Uterus (tissue), 4 donors: ENCODE measurements around the gene ZNF728. TPM values are rescaled to one million over a fixed set of nuclear protein-coding genes. Genes with fewer than 3 reads are reported as not detected.
"Not testable (repeated sequence)": the region's sequence is repeated elsewhere in the genome, so short reads cannot be mapped to it uniquely, and the experiment has no call there.

Experiments
- DNase-seq, 2 donors: peaks; one replicate each; pipeline ENCODE4 v3.0.0-alpha.2; 2019 to 2020
- H3K27ac ChIP-seq, 2 donors: fragments of 200-600 bp; sonication (generic); 1 replicate in 1 of 2; 2 replicates in 1 of 2; pipeline ENCODE4 v1.5.1; 2016 to 2018
- H3K27me3 ChIP-seq, 2 donors: fragments of 200-600 bp; sonication (generic); one replicate each; pipeline ENCODE4 v1.5.1; 2018 to 2019; ENCODE audit warnings: control low read depth in 1 of 2
- H3K36me3 ChIP-seq, 2 donors: fragments of 200-600 bp; sonication (generic); one replicate each; pipeline ENCODE4 v1.5.1; 2019; ENCODE audit warnings: control low read depth in 1 of 2
- H3K4me1 ChIP-seq, 2 donors: fragments of 200-600 bp; sonication (generic); one replicate each; pipeline ENCODE4 v1.5.1; 2018 to 2019; ENCODE audit warnings: control low read depth in 1 of 2
- H3K4me3 ChIP-seq, 2 donors: fragments of 200-600 bp; sonication (generic); 1 replicate in 1 of 2; 2 replicates in 1 of 2; pipeline ENCODE4 v1.5.1; 2018 to 2019; ENCODE audit warnings: mild to moderate bottlenecking in 1 of 2
- H3K9me3 ChIP-seq, 2 donors: fragments of 200-600 bp; sonication (generic); one replicate each; pipeline ENCODE4 v1.5.1; 2019; ENCODE audit warnings: control low read depth in 1 of 2
- POLR2A ChIP-seq, 2 donors: fragments of 450-650 bp; IDR thresholded peaks; one replicate each; pipeline ENCODE4 v1.6.1; 2016; ENCODE audit warnings: antibody characterized with exemption in 2 of 2, mild to moderate bottlenecking in 1 of 2, moderate library complexity in 1 of 2
- intact Hi-C: fragments of 100-400 bp; cut with DNase I; formaldehyde crosslinking; loops from one replicate; pipeline ENCODE4 v1.15.1; 2023; ENCODE audit warnings: low total_unique reads
- total RNA-seq, 4 donors: library from RNA; depleted of rRNA in 3 of 4; stranded (reverse); fragments of >200 nt in 3 of 4; gene quantifications; one replicate each; pipeline versions ENCODE4 v1.1.0 to v1.2.4, GENCODE V29; 2014 to 2023
- TF ChIP-seq, protein P1 (sequence below), 4 experiments: fragments of 200-600 bp in 2 of 4; fragments of 450-650 bp in 2 of 4; sonication (generic) in 2 of 4; IDR thresholded peaks; one replicate each; pipeline ENCODE4 v1.5.1; 2016 to 2019; ENCODE audit warnings: antibody characterized with exemption in 4 of 4, mild to moderate bottlenecking in 2 of 4, moderate library complexity in 1 of 4
- donor health status: DM: yes; HTN: yes; CAD: no.

ZNF728 gene
- total RNA-seq, 4 donors from 2014 or later = 0.76 to 6.4 (median 3.7) TPM

- intact Hi-C loops = no loop called here
- H3K27ac ChIP-seq = no peak overlapping the region
- H3K36me3 ChIP-seq = no peaks in the 10 kb centered on the region
- H3K4me1 ChIP-seq = no peaks in the 10 kb centered on the region
- H3K9me3 ChIP-seq = no peaks in the 10 kb centered on the region
- no peaks in the 10 kb centered on the region for H3K27me3 ChIP-seq
- DNase-seq = no peak
- TF ChIP-seq POLR2A (IDR thresholded peaks at IDR 0.05) = no peak
- TF ChIP-seq, protein P1, sequence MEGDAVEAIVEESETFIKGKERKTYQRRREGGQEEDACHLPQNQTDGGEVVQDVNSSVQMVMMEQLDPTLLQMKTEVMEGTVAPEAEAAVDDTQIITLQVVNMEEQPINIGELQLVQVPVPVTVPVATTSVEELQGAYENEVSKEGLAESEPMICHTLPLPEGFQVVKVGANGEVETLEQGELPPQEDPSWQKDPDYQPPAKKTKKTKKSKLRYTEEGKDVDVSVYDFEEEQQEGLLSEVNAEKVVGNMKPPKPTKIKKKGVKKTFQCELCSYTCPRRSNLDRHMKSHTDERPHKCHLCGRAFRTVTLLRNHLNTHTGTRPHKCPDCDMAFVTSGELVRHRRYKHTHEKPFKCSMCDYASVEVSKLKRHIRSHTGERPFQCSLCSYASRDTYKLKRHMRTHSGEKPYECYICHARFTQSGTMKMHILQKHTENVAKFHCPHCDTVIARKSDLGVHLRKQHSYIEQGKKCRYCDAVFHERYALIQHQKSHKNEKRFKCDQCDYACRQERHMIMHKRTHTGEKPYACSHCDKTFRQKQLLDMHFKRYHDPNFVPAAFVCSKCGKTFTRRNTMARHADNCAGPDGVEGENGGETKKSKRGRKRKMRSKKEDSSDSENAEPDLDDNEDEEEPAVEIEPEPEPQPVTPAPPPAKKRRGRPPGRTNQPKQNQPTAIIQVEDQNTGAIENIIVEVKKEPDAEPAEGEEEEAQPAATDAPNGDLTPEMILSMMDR (IDR thresholded peaks at IDR 0.05) = no peak
- no peak overlapping the region for H3K4me3 ChIP-seq
Measured at GRCh38 chr19:23015660-23016059, 12.7 kb upstream of the ZNF728 start.

GRCh38 chr19:22994957-22995356 lies 8.0 kb downstream of the ZNF728 start:
- H3K9me3 ChIP-seq = peaks cover 0 to 13% of the 10 kb centered on the region in 2 donors
- H3K27me3 ChIP-seq, H3K36me3 ChIP-seq, DNase-seq, intact Hi-C loops, H3K4me3 ChIP-seq, H3K27ac ChIP-seq, H3K4me1 ChIP-seq: not testable (repeated sequence)

DNA sequence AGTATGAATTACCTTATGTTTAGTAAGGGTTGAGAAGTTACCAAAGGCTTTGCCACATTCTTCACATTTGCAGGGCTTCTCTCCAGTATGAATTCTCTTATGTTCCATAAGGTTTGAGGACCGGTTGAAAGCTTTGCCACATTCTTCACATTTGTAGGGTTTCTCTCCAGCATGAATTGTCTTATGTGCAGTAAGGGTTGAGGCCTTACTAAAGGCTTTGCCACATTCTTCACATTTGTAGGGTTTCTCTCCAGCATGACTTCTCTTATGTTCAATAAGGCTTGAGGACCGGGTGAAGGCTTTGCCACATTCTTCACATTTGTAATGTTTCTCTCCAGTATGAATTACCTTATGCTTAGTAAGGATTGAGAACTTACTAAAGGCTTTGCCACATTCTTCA lies 26.7 kb downstream of the ZNF728 start:
- Histone ChIP-seq H3K36me3 (no peaks in the 10 kb centered on the region), H3K9me3 (peaks cover 0 to 55% of the 10 kb centered on the region in 2 donors), H3K27ac (no peak overlapping the region), H3K27me3 (no peaks in the 10 kb centered on the region), H3K4me3 (no peak overlapping the region), H3K4me1 (no peaks in the 10 kb centered on the region)
- TF ChIP-seq, protein P1 (IDR thresholded peaks at IDR 0.05) = no peak
- TF ChIP-seq POLR2A (IDR thresholded peaks at IDR 0.05) = no peak
- intact Hi-C loops = no loop called here
- no peak for DNase-seq

DNA sequence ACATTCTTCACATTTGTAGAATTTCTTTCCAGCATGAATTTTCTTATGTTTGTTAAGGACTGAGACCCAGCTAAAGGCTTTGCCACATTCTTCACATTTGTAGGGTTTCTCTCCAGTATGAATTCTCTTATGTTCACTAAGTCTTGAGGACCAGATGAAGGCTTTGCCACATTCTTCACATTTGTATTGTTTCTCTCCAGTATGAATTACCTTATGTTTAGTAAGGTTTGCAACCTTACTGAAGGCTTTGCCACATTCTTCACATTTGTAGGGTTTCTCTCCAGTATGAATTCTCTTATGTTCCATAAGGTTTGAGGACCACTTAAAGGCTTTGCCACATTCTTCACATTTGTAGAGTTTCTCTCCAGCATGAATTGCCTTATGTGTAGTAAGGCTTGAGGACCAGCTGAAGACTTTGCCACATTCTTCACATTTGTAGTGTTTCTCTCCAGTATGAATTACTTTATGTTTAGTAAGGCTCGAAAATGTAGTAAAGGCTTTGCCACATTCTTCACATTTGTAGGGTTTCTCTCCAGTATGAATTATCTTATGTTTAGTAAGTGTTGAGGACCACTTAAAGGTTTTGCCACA lies 27.3 kb downstream of the ZNF728 start:
- H3K36me3 ChIP-seq, H3K4me3 ChIP-seq, H3K27ac ChIP-seq, intact Hi-C loops, H3K27me3 ChIP-seq, DNase-seq, H3K4me1 ChIP-seq: not testable (repeated sequence)
- peaks cover 0 to 59% of the 10 kb centered on the region in 2 donors for H3K9me3 ChIP-seq

GRCh38 chr19:22945560-22945959 lies 57.4 kb downstream of the ZNF728 start:
- Histone ChIP-seq H3K9me3 (peaks cover 0 to 15% of the 10 kb centered on the region in 2 donors), H3K27me3 (no peaks in the 10 kb centered on the region)
- intact Hi-C loops = no loop called here

DNA sequence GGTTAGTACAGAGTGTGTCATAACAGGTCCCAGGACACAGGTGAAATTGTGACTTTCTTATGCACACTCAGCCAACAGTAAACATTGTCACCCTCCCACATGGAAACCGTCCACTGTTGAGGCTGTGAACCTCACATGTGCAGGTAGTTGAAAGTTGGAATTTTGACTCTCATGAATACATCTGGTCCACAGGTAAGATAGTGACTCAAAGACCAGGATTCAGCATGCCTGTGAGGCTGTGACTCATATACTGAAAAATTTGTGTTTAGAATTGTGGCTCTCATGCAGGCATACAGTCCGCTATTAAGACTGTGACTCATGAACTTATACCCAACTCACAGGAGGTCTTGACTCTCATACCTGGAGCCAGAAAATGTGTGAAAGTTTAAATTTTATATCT lies 67.8 kb downstream of the ZNF728 start:
- Histone ChIP-seq H3K27me3 (no peaks in the 10 kb centered on the region), H3K27ac (no peak overlapping the region), H3K9me3 (no peaks in the 10 kb centered on the region), H3K36me3 (no peaks in the 10 kb centered on the region), H3K4me1 (no peaks in the 10 kb centered on the region), H3K4me3 (no peak overlapping the region)
- intact Hi-C loops = no loop called here
- DNase-seq = no peak
- TF ChIP-seq, protein P1 (IDR thresholded peaks at IDR 0.05) = no peak
- no peak for TF ChIP-seq POLR2A (IDR thresholded peaks at IDR 0.05)

More at GRCh38 chr19:22945560-22945959, 57.4 kb downstream of the ZNF728 start:
- no peak for TF ChIP-seq POLR2A (IDR thresholded peaks at IDR 0.05)
- TF ChIP-seq, protein P1 (IDR thresholded peaks at IDR 0.05) = no peak
- H3K4me3 ChIP-seq = no peak overlapping the region
- no peak for DNase-seq
- no peaks in the 10 kb centered on the region for H3K4me1 ChIP-seq
- no peak overlapping the region for H3K27ac ChIP-seq
- H3K36me3 ChIP-seq = no peaks in the 10 kb centered on the region

DNA sequence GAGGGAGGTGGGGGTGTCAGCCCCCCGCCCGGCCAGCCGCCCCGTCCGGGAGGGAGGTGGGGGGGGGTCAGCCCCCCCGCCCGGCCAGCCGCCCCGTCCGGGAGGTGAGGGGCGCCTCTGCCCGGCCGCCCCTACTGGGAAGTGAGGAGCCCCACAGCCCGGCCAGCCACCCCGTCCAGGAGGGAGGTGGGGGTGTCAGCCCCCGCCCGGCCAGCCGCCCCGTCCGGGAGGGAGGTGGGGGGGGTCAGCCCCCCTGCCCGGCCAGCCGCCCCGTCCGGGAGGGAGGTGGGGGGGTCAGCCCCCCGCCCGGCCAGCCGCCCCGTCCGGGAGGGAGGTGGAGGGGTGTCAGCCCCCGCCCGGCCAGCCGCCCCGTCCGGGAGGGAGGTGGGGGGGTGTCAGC lies 75.4 kb downstream of the ZNF728 start:
- DNase-seq, H3K9me3 ChIP-seq, H3K36me3 ChIP-seq, H3K4me1 ChIP-seq, H3K4me3 ChIP-seq, intact Hi-C loops, H3K27ac ChIP-seq, H3K27me3 ChIP-seq: not testable (repeated sequence)

DNA sequence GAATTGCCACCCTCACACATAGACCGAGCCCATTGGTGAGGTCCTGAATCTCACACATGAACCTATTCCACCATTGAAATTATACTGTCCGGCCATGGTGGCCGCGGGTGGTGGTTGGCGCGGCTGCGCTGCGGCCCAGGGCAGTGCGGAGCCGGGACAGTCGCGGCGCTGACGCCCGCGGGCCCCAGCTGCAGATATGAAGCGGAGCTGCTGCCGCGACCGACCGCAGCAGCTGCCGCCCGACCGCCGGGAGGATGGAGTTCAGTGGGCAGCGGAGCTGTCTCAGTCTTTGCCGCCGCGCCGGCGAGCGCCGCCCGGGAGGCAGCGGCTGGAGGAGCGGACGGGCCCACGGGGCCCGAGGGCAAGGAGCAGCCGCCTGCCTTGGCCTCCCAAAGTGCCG lies 77.8 kb downstream of the ZNF728 start:
- H3K4me1 ChIP-seq, intact Hi-C loops, H3K4me3 ChIP-seq, H3K27ac ChIP-seq, DNase-seq, H3K36me3 ChIP-seq, H3K27me3 ChIP-seq, H3K9me3 ChIP-seq: not testable (repeated sequence)
